ENCODE data around the gene STKLD1. TPM values are rescaled to one million over a fixed set of nuclear protein-coding genes. Genes with fewer than 3 reads are reported as not detected.
A peak's percentile ranks its signal among the peaks of the same experiment; 100 is the strongest.

Gene STKLD1
- total RNA-seq, 4 donors from 2014 or later = 0.22 to 1.0 (median 0.69) TPM

DNA sequence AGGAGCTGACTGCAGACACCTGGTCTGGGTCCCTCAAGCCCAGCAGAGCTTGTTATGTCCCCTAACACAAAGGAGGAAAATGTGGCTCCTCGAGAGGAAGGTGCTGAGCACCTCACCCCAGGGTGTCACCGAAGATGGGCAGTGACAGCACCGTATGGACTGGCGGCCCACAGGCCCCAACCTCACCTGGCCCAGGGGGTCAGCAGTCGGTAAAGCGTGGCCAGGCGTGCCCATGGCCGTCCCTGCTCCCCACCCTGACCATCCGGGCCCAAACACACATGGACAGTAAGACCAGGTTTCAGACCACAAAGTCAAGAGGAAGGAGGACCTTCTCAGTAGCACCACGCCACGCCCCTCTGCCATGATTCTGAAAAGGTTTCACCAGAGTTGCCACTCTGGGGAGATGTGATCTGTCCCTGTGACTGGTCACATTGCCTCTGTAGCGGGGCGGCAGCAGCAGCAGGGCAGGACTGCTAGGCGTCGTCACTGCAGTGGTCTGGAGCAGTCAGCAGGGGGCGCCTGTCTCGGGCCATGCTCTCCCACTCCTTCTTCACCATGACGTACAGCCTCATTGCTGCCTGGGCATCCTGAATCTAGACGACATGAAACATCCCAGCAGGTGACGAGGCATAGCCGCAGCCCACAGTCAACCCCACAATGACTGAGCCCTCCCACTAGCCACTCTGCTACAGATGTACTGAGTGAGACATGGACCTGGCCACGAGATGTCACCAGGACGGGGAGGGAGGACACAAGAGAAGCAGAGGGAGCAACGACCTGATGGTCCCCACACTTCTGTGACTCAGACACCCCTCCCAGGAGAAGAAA lies 30.5 kb downstream of the STKLD1 start:
- H3K4me3 ChIP-seq = no peak overlapping the region
- no peak overlapping the region for H3K27ac ChIP-seq
- H3K4me1 ChIP-seq = no peaks in the 10 kb centered on the region
- peak; percentile 39 to 61 for DNase-seq (ENCODE audit: low spot score in 2 of 2)
- H3K27me3 ChIP-seq = no peaks in the 10 kb centered on the region
- WGBS, 2 donors = 53% methylated on average over 19 to 23 of the region's 24 CpGs
- no peaks in the 10 kb centered on the region for H3K9me3 ChIP-seq
- peaks cover 0 to 97% (median 20%) of the 10 kb centered on the region in 3 donors for H3K36me3 ChIP-seq
- TF ChIP-seq, protein P1, sequence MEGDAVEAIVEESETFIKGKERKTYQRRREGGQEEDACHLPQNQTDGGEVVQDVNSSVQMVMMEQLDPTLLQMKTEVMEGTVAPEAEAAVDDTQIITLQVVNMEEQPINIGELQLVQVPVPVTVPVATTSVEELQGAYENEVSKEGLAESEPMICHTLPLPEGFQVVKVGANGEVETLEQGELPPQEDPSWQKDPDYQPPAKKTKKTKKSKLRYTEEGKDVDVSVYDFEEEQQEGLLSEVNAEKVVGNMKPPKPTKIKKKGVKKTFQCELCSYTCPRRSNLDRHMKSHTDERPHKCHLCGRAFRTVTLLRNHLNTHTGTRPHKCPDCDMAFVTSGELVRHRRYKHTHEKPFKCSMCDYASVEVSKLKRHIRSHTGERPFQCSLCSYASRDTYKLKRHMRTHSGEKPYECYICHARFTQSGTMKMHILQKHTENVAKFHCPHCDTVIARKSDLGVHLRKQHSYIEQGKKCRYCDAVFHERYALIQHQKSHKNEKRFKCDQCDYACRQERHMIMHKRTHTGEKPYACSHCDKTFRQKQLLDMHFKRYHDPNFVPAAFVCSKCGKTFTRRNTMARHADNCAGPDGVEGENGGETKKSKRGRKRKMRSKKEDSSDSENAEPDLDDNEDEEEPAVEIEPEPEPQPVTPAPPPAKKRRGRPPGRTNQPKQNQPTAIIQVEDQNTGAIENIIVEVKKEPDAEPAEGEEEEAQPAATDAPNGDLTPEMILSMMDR (IDR thresholded peaks at IDR 0.05) = peak; percentile 77 to 89 (median 85)
- TF ChIP-seq EP300 (IDR thresholded peaks at IDR 0.05) (no peak), POLR2A (IDR thresholded peaks at IDR 0.05) (no peak)

DNA sequence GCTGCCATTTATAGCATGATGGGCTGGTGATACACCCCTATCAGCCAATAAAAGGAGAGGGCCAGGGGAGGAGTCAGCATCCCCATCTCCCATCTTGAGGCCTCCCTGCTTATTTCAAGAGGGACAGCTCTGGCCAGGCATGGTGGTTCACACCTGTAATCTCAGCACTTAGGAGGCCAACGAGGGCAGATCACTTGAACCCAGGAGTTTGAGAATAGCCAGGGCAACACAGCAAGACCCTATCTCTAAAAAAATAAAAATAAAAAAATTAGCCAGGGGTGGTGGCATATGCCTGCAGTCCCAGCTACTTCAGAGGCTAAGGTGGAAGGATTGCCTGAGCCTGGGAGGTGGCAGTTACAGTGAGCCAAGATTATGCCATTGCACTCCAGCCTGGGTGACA lies 31.9 kb downstream of the STKLD1 start:
- Histone ChIP-seq H3K27me3 (no peaks in the 10 kb centered on the region), H3K27ac (no peak overlapping the region), H3K9me3 (no peaks in the 10 kb centered on the region), H3K4me1 (no peaks in the 10 kb centered on the region), H3K4me3 (no peak overlapping the region), H3K36me3 (peaks cover 0 to 98% (median 29%) of the 10 kb centered on the region in 3 donors)
- 95 to 100% methylated on average over 1 of the region's 1 CpG for WGBS, 2 donors
- DNase-seq (ENCODE audit: low spot score in 2 of 2) = no peak
- TF ChIP-seq POLR2A (IDR thresholded peaks at IDR 0.05) = no peak
- TF ChIP-seq, protein P1 (IDR thresholded peaks at IDR 0.05) = no peak
- no peak for TF ChIP-seq EP300 (IDR thresholded peaks at IDR 0.05)

DNA sequence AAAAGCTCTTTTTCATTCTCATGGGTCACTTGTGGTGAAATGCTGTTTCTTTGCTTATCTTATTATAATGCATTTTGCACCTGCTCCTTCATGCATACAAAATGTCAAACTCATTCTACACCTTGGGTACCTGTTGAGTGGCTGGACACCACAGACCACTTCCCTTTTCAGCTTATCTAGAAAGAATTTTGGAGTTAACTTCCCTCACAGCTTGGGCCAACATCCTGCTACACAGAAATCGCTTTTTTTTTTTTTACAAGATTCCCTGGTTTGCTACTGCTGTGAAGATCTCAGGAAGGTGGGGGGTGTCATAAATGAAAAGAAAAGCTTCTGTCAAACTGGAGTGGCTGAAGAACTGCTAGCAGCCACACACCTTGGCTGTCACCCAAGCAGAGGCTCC lies 39.0 kb downstream of the STKLD1 start:
- Histone ChIP-seq H3K36me3 (peaks cover 0 to 58% (median 19%) of the 10 kb centered on the region in 3 donors), H3K4me1 (peaks cover 0 to 33% (median 13%) of the 10 kb centered on the region in 4 donors), H3K27me3 (no peaks in the 10 kb centered on the region), H3K4me3 (no peak overlapping the region), H3K27ac (no peak overlapping the region), H3K9me3 (no peaks in the 10 kb centered on the region)
- TF ChIP-seq, protein P1 (IDR thresholded peaks at IDR 0.05) = no peak
- TF ChIP-seq EP300 (IDR thresholded peaks at IDR 0.05) (no peak), POLR2A (IDR thresholded peaks at IDR 0.05) (no peak)
- WGBS, 2 donors = 79 to 81% methylated on average over 1 of the region's 1 CpG
- no peak for DNase-seq (ENCODE audit: low spot score in 2 of 2)

DNA sequence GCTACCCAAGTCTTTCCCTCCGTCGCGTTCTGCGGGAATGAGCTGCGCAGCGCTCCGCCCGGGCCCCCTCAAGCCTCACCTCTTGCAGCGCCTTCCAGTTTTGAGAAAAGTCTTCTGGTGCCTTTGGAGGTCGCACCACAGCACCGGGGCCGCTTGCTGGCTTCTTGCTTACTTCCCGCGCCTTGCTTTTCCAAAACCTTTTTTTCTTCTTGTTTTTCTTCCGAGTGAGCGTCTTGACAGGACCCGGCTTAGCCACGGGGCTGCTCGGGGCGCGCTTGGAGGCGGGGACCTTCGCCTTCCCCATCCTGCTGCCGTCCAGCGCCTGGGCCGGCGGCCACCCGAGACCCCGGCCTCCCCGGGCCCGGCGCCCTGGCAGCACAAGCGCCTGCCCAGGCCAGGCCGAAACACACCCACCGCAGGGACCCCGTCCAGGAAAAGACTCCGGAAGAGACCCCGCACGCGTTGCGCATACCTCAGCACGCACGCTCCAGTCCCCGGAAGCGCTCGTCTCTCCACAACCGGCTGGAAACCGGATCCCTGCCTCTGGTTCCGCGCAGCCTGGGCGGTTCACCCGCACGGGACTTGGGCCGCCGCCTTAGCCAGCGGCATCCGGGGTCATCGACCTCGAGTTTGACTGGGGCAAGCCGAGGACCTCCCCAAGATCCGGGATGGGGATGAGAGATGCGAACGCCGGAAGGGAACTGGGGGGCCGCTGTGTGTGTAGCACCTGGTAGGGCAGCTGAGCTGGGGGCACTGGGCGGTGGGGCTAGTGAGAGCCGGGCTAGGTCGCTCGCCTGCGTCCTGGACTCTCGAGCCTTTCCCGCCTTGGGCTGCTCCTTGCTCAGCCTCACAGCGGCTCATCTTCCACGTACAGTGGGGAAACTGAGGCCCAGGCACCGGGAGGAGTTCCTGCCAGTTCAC lies 41.6 kb downstream of the STKLD1 start, which contains the start of gene REXO4:
TSS of gene REXO4 (minus strand) at position 470 of the 921 bp plus-strand sequence. CDS start at position 304, 166 bp downstream.
- TF ChIP-seq, protein P1 (IDR thresholded peaks at IDR 0.05) = peak in 1 of 5 experiments; percentile 26
- TF ChIP-seq EP300 (IDR thresholded peaks at IDR 0.05) (peak; percentile 34 to 86), POLR2A (IDR thresholded peaks at IDR 0.05) (peak in 1 of 2 donors; percentile 15)
- H3K4me1 ChIP-seq = peaks cover 0 to 33% (median 13%) of the 10 kb centered on the region in 4 donors
- DNase-seq (ENCODE audit: low spot score in 2 of 2) = peak; percentile 45 to 59
- no peaks in the 10 kb centered on the region for H3K27me3 ChIP-seq
- H3K36me3 ChIP-seq = peaks cover 0 to 32% (median 2%) of the 10 kb centered on the region in 3 donors
- H3K4me3 ChIP-seq = peak within 1 kb of the TSS; percentile 60 to 96 (median 79)
- WGBS, 2 donors = 0 to 4% methylated on average over 27 to 60 of the region's 75 CpGs
- H3K27ac ChIP-seq = peak within 1 kb of the TSS; percentile 14 to 88 (median 84)
- H3K9me3 ChIP-seq = no peaks in the 10 kb centered on the region

Measured in tibial nerve (tissue), 4 donors.